Measurements from ENCODE around the gene NT5DC2.

DNA sequence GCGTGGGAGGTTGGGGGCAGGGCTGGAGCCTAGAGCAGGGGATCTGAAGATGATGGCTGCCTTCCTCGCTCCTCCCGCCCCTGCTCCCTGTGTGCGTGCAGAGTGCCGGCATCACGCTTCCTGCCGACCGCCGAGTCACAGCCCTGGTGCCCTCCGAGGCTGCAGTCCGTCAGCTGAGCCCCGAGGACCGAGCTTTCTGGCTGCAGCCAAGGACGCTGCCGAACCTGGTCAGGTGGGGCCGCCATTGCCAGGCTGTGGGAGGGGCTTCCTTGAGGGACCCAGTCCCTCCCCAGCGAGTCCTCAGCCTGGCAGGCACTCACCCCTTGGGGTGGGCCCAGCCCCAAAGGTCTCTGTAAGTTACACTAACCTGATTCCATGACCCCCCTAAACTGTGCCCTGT, 20.9 kb downstream of the NT5DC2 start:
- TF ChIP-seq, protein P1, sequence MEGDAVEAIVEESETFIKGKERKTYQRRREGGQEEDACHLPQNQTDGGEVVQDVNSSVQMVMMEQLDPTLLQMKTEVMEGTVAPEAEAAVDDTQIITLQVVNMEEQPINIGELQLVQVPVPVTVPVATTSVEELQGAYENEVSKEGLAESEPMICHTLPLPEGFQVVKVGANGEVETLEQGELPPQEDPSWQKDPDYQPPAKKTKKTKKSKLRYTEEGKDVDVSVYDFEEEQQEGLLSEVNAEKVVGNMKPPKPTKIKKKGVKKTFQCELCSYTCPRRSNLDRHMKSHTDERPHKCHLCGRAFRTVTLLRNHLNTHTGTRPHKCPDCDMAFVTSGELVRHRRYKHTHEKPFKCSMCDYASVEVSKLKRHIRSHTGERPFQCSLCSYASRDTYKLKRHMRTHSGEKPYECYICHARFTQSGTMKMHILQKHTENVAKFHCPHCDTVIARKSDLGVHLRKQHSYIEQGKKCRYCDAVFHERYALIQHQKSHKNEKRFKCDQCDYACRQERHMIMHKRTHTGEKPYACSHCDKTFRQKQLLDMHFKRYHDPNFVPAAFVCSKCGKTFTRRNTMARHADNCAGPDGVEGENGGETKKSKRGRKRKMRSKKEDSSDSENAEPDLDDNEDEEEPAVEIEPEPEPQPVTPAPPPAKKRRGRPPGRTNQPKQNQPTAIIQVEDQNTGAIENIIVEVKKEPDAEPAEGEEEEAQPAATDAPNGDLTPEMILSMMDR (IDR thresholded peaks at IDR 0.05; ENCODE audit: borderline replicate concordance, extremely low read depth, low read length, poor library complexity, severe bottlenecking): no peak
- TF ChIP-seq EZH2 (IDR thresholded peaks at IDR 0.05; ENCODE audit: borderline replicate concordance, low read depth, low read length, severe bottlenecking): no peak
